ENCODE data around the gene CCDC172. TPM values are rescaled to one million over a fixed set of nuclear protein-coding genes. Genes with fewer than 3 reads are reported as not detected.
A peak's percentile ranks its signal among the peaks of the same experiment; 100 is the strongest.

Gene CCDC172
- total and polyA plus RNA-seq, 2 of the 8 experiments (the other 6 are each of a cell fraction or from before 2014, with no cell fraction given) = 1.1 to 3.6 TPM

GRCh38 chr10:116324951-116325635, 845 bp downstream of the CCDC172 start (continued):
- TF ChIP-seq CBX8 (IDR thresholded peaks at IDR 0.05; ENCODE audit: borderline replicate concordance, low read depth, low read length) (no peak), EGR1 (IDR thresholded peaks at IDR 0.05; ENCODE audit: borderline replicate concordance, low read depth, low read length) (no peak), SP2 (IDR thresholded peaks at IDR 0.05; ENCODE audit: low read length) (no peak), GABPA (IDR thresholded peaks at IDR 0.05; ENCODE audit: borderline replicate concordance, insufficient read depth, low read length) (no peak), KDM4A (IDR thresholded peaks at IDR 0.05; ENCODE audit: low read depth, low read length, severe bottlenecking) (no peak), SIN3A (conservative IDR thresholded peaks at IDR 0.05 in 1 of 2, IDR thresholded peaks at IDR 0.05 in 1 of 2; ENCODE audit: low read depth in 1 of 2, low read length in 2 of 2) (no peak), TEAD4 (IDR thresholded peaks at IDR 0.05; ENCODE audit: low read depth, low read length) (0 out of 2 replicates have a peak, but pooled peaks have one; percentile 2), KDM5A (IDR thresholded peaks at IDR 0.05; ENCODE audit: low read length) (no peak)
- TF ChIP-seq, protein P1, sequence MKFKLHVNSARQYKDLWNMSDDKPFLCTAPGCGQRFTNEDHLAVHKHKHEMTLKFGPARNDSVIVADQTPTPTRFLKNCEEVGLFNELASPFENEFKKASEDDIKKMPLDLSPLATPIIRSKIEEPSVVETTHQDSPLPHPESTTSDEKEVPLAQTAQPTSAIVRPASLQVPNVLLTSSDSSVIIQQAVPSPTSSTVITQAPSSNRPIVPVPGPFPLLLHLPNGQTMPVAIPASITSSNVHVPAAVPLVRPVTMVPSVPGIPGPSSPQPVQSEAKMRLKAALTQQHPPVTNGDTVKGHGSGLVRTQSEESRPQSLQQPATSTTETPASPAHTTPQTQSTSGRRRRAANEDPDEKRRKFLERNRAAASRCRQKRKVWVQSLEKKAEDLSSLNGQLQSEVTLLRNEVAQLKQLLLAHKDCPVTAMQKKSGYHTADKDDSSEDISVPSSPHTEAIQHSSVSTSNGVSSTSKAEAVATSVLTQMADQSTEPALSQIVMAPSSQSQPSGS (IDR thresholded peaks at IDR 0.05; ENCODE audit: low read length) = 0 out of 2 replicates have a peak, but pooled peaks have one; percentile 13
